BJ (cell line): ENCODE data around the gene SLC6A6. TPM values are rescaled to one million over a fixed set of nuclear protein-coding genes. Genes with fewer than 3 reads are reported as not detected.

Experiments
- CTCF ChIA-PET: fragments of 350-600 bp; formaldehyde crosslinking; extraction: SDS; loops from one replicate; lab custom pipeline; 2021; ENCODE audit warnings: antibody characterized with exemption, inconsistent platforms; lab: Yijun Ruan, JAX
- POLR2A ChIA-PET: fragments of 300-600 bp; sonication (Branson Sonifier 250); formaldehyde crosslinking; extraction: SDS; loops from one replicate; lab custom pipeline; 2021; ENCODE audit warnings: antibody characterized with exemption; lab: Charles Lee
- DNase-seq: peaks from one replicate; pipeline ENCODE4 v3.0.0-alpha.2; 2011; ENCODE audit warnings: low read depth
- H3K27me3 ChIP-seq: 2 replicates; pipeline ENCODE4 v1.6.0; 2011; ENCODE audit warnings: low read length; ENCODE audit not compliant: control insufficient read depth, insufficient read depth
- H3K36me3 ChIP-seq: 2 replicates; pipeline ENCODE4 v1.5.1; 2011; ENCODE audit warnings: low read length; ENCODE audit not compliant: control insufficient read depth, insufficient read depth
- H3K4me3 ChIP-seq: 2 replicates; pipeline ENCODE4 v1.5.1; 2011; ENCODE audit warnings: low read depth, mild to moderate bottlenecking, control low read depth, low read length
- CTCF ChIP-seq: IDR thresholded peaks from 2 replicates; pipeline ENCODE4 v1.5.1; 2011; ENCODE audit warnings: low read depth, mild to moderate bottlenecking, control low read depth, inconsistent platforms, low read length, moderate library complexity; ENCODE audit not compliant: insufficient read depth
- polyA plus RNA-seq: library from polyadenylated mRNA; depleted of rRNA; stranded (reverse); fragments of >200 nt; gene quantifications from 2 replicates; pipeline ENCODE4 v1.2.3, GENCODE V29; 2011

SLC6A6 gene
- polyA plus RNA-seq, 1 experiment, result 114 TPM

GRCh38 chr3:14411988-14412387 is 9.6 kb downstream of the SLC6A6 start:
- TF ChIP-seq CTCF, result 0 out of 2 replicates have a peak, but pooled peaks have one; percentile 20
- POLR2A ChIA-PET, result no interaction called here
- no peak for DNase-seq

GRCh38 chr3:14412831-14413380 is 10.5 kb downstream of the SLC6A6 start:
- no peak for DNase-seq
- CTCF ChIA-PET, result no interaction called here
- POLR2A ChIA-PET, result no interaction called here
- Histone ChIP-seq H3K4me3 (no peak overlapping the region), H3K27me3 (no peaks in the 10 kb centered on the region), H3K36me3 (peaks cover 22% of the 10 kb centered on the region)
- TF ChIP-seq CTCF, result no peak

More at GRCh38 chr3:14411988-14412387, 9.6 kb downstream of the SLC6A6 start:
- CTCF ChIA-PET, result interaction anchor here (1.2 kb wide), 1 partner anchor 12 kb away, joined by 3 read pairs; no protein-coding TSS in a partner anchor
- H3K36me3 ChIP-seq, result peaks cover 20% of the 10 kb centered on the region
- no peaks in the 10 kb centered on the region for H3K27me3 ChIP-seq
- no peak overlapping the region for H3K4me3 ChIP-seq

- TF ChIP-seq CTCF, result no peak
- no peak for DNase-seq
- Histone ChIP-seq H3K27me3 (no peaks in the 10 kb centered on the region), H3K36me3 (peaks cover 24% of the 10 kb centered on the region), H3K4me3 (no peak overlapping the region)
- ChIA-PET POLR2A (no interaction called here), CTCF (no interaction called here)
Observed at GRCh38 chr3:14413381-14414071, 11.1 kb downstream of the SLC6A6 start.

- TF ChIP-seq CTCF, result no peak
Observed at GRCh38 chr3:14414846-14415464, 12.5 kb downstream of the SLC6A6 start.

GRCh38 chr3:14415501-14415900 is 13.1 kb downstream of the SLC6A6 start:
- H3K36me3 ChIP-seq, result peaks cover 27% of the 10 kb centered on the region
- ChIA-PET POLR2A (interaction anchor here (0.7 to 1.9 kb wide), 3 partner anchors 13 to 118 kb away, joined by 4 to 19 read pairs (median 4); partner anchors contain the start of gene SLC6A6), CTCF (interaction anchor here (0.6 to 1.4 kb wide), 9 partner anchors 10 to 212 kb away, joined by 3 to 6 read pairs (median 4); no protein-coding TSS in a partner anchor)
- no peak for TF ChIP-seq CTCF
- no peaks in the 10 kb centered on the region for H3K27me3 ChIP-seq
- DNase-seq, result peak; percentile 56
- H3K4me3 ChIP-seq, result no peak overlapping the region

More at GRCh38 chr3:14414846-14415464, 12.5 kb downstream of the SLC6A6 start:
- no peaks in the 10 kb centered on the region for H3K27me3 ChIP-seq
- ChIA-PET CTCF (interaction anchor here (0.6 to 1.3 kb wide), 7 partner anchors 9 to 200 kb away, joined by 3 to 6 read pairs (median 4); no protein-coding TSS in a partner anchor), POLR2A (interaction anchor here (0.7 to 1.9 kb wide), 3 partner anchors 13 to 118 kb away, joined by 4 to 19 read pairs (median 4); partner anchors contain the start of gene SLC6A6)
- DNase-seq, result no peak
- H3K36me3 ChIP-seq, result peaks cover 28% of the 10 kb centered on the region
- H3K4me3 ChIP-seq, result no peak overlapping the region
